Naive B cell (primary cell): Measurements from ENCODE around the gene CPEB1. TPM values are rescaled to one million over a fixed set of nuclear protein-coding genes. Genes with fewer than 3 reads are reported as not detected.

Source experiments
- ATAC-seq, 2 donors: fragments of 150-1000 bp; cut with Tn5 transposase; 2 replicates each; pipeline ENCODE4 v1.10.0; 2021; ENCODE audit warnings: low read depth in 2 of 2, mild to moderate bottlenecking in 2 of 2, moderate library complexity in 2 of 2
- DNase-seq: peaks from one replicate; pipeline ENCODE4 v3.0.0; 2022
- H3K27ac Mint-ChIP-seq, 6 donors: one replicate each; pipeline ENCODE4 v1.8.0; 2020 to 2022; ENCODE audit warnings: mild to moderate bottlenecking in 6 of 6, mixed read lengths in 6 of 6, moderate library complexity in 5 of 6, inconsistent platforms in 2 of 6
- H3K27me3 Mint-ChIP-seq, 3 donors: one replicate each; pipeline ENCODE4 v1.8.0; 2021 to 2022; ENCODE audit warnings: mixed read lengths in 3 of 3, mild to moderate bottlenecking in 1 of 3
- H3K36me3 Mint-ChIP-seq, 2 donors: one replicate each; pipeline ENCODE4 v1.8.0; 2020 to 2022; ENCODE audit warnings: mixed read lengths in 2 of 2, inconsistent platforms in 1 of 2, mild to moderate bottlenecking in 1 of 2
- H3K4me1 Mint-ChIP-seq, 3 donors: one replicate each; pipeline ENCODE4 v1.8.0; 2020 to 2022; ENCODE audit warnings: mixed read lengths in 3 of 3, inconsistent platforms in 1 of 3, mild to moderate bottlenecking in 1 of 3, moderate library complexity in 1 of 3
- H3K4me3 Mint-ChIP-seq, 8 donors: one replicate each; pipeline ENCODE4 v1.8.0; 2020 to 2022; ENCODE audit warnings: mild to moderate bottlenecking in 8 of 8, mixed read lengths in 8 of 8, moderate library complexity in 8 of 8, inconsistent platforms in 2 of 8
- H3K9me3 Mint-ChIP-seq, 7 donors: one replicate each; pipeline ENCODE4 v1.8.0; 2020 to 2022; ENCODE audit warnings: mixed read lengths in 7 of 7, mild to moderate bottlenecking in 5 of 7, inconsistent platforms in 2 of 7, moderate library complexity in 1 of 7
- polyA plus RNA-seq, 6 donors: library from polyadenylated mRNA; unstranded; fragments of 300-500 nt; fragmentation: Illumina TruSeq; gene quantifications; one replicate each; pipeline ENCODE4 v1.2.3, GENCODE V29; 2021; ENCODE audit warnings: low read depth in 6 of 6

The CPEB1 gene
- polyA plus RNA-seq, 6 donors from 2014 or later: 0.09 to 0.24 TPM; not detected in 4

- no peak for DNase-seq
- Mint-ChIP-seq H3K4me3 (no peak overlapping the region), H3K9me3 (peaks cover 0 to 1% (median 0%) of the 10 kb centered on the region in 7 donors), H3K4me1 (no peaks in the 10 kb centered on the region), H3K27ac (no peak overlapping the region), H3K36me3 (no peaks in the 10 kb centered on the region), H3K27me3 (peaks cover 8 to 24% (median 11%) of the 10 kb centered on the region in 3 donors)
- ATAC-seq: no peak
Measured at GRCh38 chr15:82611348-82611747, 35.8 kb downstream of the CPEB1 start.

GRCh38 chr15:82602195-82602594 is 45.0 kb downstream of the CPEB1 start:
- Mint-ChIP-seq H3K36me3 (no peaks in the 10 kb centered on the region), H3K4me1 (no peaks in the 10 kb centered on the region), H3K9me3 (no peaks in the 10 kb centered on the region), H3K4me3 (no peak overlapping the region), H3K27ac (no peak overlapping the region), H3K27me3 (peaks cover 24 to 58% (median 40%) of the 10 kb centered on the region in 3 donors)
- ATAC-seq (no peak), DNase-seq (no peak)

GRCh38 chr15:82599862-82600261 is 47.3 kb downstream of the CPEB1 start:
- Mint-ChIP-seq H3K4me1 (no peaks in the 10 kb centered on the region), H3K9me3 (no peaks in the 10 kb centered on the region), H3K4me3 (no peak overlapping the region), H3K27ac (peak overlapping the region in 1 of 6 donors; percentile 32), H3K36me3 (no peaks in the 10 kb centered on the region), H3K27me3 (peaks cover 28 to 55% (median 46%) of the 10 kb centered on the region in 3 donors)
- no peak for ATAC-seq
- DNase-seq: no peak

DNA sequence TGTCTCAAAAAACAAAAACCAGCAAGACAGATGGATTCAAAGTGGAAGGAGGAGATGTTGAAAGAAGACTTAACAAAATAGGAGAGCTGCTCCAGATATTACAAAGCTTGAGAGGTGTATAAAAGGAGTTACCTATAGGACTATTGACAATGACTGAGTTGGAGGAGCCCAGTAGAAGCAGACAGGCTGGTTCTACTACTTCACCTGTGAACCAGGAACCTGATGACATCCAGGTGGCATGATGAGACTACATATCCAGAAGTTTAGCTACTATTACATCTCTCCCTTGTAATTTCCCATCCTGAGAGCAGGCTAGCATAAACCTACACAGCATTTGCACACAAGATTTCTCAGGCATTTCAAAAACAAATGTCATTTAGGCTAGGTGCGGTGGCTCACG is 49.3 kb downstream of the CPEB1 start:
- H3K4me1 Mint-ChIP-seq: no peaks in the 10 kb centered on the region
- H3K9me3 Mint-ChIP-seq: no peaks in the 10 kb centered on the region
- no peak for ATAC-seq
- H3K4me3 Mint-ChIP-seq: no peak overlapping the region
- H3K36me3 Mint-ChIP-seq: no peaks in the 10 kb centered on the region
- no peak overlapping the region for H3K27ac Mint-ChIP-seq
- peaks cover 37 to 67% (median 61%) of the 10 kb centered on the region in 3 donors for H3K27me3 Mint-ChIP-seq
- no peak for DNase-seq

- no peak overlapping the region for H3K4me3 Mint-ChIP-seq
- no peaks in the 10 kb centered on the region for H3K36me3 Mint-ChIP-seq
- ATAC-seq (no peak), DNase-seq (no peak)
- no peaks in the 10 kb centered on the region for H3K9me3 Mint-ChIP-seq
- H3K27me3 Mint-ChIP-seq: peaks cover 38 to 66% (median 64%) of the 10 kb centered on the region in 3 donors
- H3K4me1 Mint-ChIP-seq: no peaks in the 10 kb centered on the region
- no peak overlapping the region for H3K27ac Mint-ChIP-seq
Measured at GRCh38 chr15:82595766-82596165, 51.4 kb downstream of the CPEB1 start.

GRCh38 chr15:82595203-82595602 is 52.0 kb downstream of the CPEB1 start:
- Mint-ChIP-seq H3K27me3 (peaks cover 36 to 66% (median 64%) of the 10 kb centered on the region in 3 donors), H3K36me3 (no peaks in the 10 kb centered on the region)

GRCh38 chr15:82587805-82588204 is 59.4 kb downstream of the CPEB1 start:
- no peaks in the 10 kb centered on the region for H3K4me1 Mint-ChIP-seq
- H3K4me3 Mint-ChIP-seq: no peak overlapping the region
- ATAC-seq (no peak), DNase-seq (no peak)
- peaks cover 14 to 31% (median 29%) of the 10 kb centered on the region in 3 donors for H3K27me3 Mint-ChIP-seq
- no peaks in the 10 kb centered on the region for H3K36me3 Mint-ChIP-seq
- no peak overlapping the region for H3K27ac Mint-ChIP-seq
- no peaks in the 10 kb centered on the region for H3K9me3 Mint-ChIP-seq

More at GRCh38 chr15:82595203-82595602, 52.0 kb downstream of the CPEB1 start:
- Mint-ChIP-seq H3K9me3 (no peaks in the 10 kb centered on the region), H3K4me3 (no peak overlapping the region), H3K27ac (no peak overlapping the region), H3K4me1 (no peaks in the 10 kb centered on the region)
- ATAC-seq (no peak), DNase-seq (no peak)

GRCh38 chr15:82585072-82585471 is 62.1 kb downstream of the CPEB1 start:
- Mint-ChIP-seq H3K27me3 (peaks cover 18 to 35% (median 33%) of the 10 kb centered on the region in 3 donors), H3K9me3 (no peaks in the 10 kb centered on the region), H3K36me3 (no peaks in the 10 kb centered on the region), H3K4me3 (no peak overlapping the region), H3K4me1 (no peaks in the 10 kb centered on the region), H3K27ac (no peak overlapping the region)
- ATAC-seq (no peak), DNase-seq (no peak)

GRCh38 chr15:82580713-82581112 is 66.5 kb downstream of the CPEB1 start:
- Mint-ChIP-seq H3K36me3 (no peaks in the 10 kb centered on the region), H3K4me1 (no peaks in the 10 kb centered on the region), H3K9me3 (no peaks in the 10 kb centered on the region), H3K27me3 (peaks cover 18 to 38% (median 24%) of the 10 kb centered on the region in 3 donors), H3K27ac (no peak overlapping the region), H3K4me3 (no peak overlapping the region)
- ATAC-seq (no peak), DNase-seq (no peak)

GRCh38 chr15:82575335-82575734 is 71.8 kb downstream of the CPEB1 start:
- Mint-ChIP-seq H3K36me3 (no peaks in the 10 kb centered on the region), H3K4me1 (peaks cover 0 to 7% (median 0%) of the 10 kb centered on the region in 3 donors), H3K27ac (no peak overlapping the region), H3K27me3 (peaks cover 32 to 59% (median 39%) of the 10 kb centered on the region in 3 donors), H3K9me3 (no peaks in the 10 kb centered on the region), H3K4me3 (no peak overlapping the region)
- DNase-seq (no peak), ATAC-seq (no peak)

DNA sequence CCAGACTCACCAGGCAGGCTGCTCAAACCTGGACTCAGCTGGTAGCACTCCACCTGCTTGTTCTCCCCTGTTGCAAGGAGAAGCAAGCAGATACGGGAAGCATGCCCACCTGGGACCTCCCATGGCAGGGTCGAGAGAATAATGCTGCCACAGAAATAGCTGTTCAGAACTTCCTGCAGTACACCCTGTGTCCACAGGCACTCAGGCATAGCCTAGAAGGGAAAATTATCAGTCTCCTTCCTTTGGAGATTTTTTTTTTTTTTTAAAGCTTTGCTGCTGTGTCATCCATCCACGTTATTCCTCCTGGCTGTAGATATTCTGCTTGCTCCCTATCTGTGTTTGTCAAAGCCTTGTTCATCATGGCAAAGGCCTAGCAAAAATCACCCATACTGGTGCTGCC is 74.2 kb downstream of the CPEB1 start:
- no peak for DNase-seq
- Mint-ChIP-seq H3K4me1 (peaks cover 0 to 7% (median 0%) of the 10 kb centered on the region in 3 donors), H3K4me3 (no peak overlapping the region), H3K27ac (no peak overlapping the region), H3K27me3 (peaks cover 40 to 59% (median 52%) of the 10 kb centered on the region in 3 donors), H3K9me3 (no peaks in the 10 kb centered on the region), H3K36me3 (no peaks in the 10 kb centered on the region)
- no peak for ATAC-seq

DNA sequence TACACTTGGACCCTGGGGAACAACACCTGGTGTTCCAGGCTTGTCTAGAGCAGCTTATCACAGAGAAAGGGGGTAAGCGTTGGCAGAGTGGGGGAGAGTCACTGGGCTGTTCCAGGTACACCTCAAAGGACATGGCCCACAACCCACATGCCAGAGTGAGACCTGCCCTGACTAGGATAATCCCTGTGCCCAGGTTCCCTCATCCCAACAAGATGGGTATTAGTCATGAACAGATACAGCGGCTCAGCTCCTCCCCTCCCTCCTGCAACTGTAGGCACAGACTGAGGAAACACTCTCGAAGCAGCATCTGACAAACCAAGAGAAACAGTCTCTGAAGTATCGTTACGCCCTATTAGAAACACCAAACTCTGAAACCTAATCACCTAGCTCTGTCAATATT is 74.9 kb downstream of the CPEB1 start:
- no peaks in the 10 kb centered on the region for H3K36me3 Mint-ChIP-seq
- peaks cover 41 to 66% (median 54%) of the 10 kb centered on the region in 3 donors for H3K27me3 Mint-ChIP-seq
- no peaks in the 10 kb centered on the region for H3K9me3 Mint-ChIP-seq
- DNase-seq (no peak), ATAC-seq (no peak)
- no peak overlapping the region for H3K27ac Mint-ChIP-seq
- H3K4me1 Mint-ChIP-seq: peaks cover 0 to 7% (median 0%) of the 10 kb centered on the region in 3 donors
- H3K4me3 Mint-ChIP-seq: peak overlapping the region in 1 of 8 donors; percentile 20

DNA sequence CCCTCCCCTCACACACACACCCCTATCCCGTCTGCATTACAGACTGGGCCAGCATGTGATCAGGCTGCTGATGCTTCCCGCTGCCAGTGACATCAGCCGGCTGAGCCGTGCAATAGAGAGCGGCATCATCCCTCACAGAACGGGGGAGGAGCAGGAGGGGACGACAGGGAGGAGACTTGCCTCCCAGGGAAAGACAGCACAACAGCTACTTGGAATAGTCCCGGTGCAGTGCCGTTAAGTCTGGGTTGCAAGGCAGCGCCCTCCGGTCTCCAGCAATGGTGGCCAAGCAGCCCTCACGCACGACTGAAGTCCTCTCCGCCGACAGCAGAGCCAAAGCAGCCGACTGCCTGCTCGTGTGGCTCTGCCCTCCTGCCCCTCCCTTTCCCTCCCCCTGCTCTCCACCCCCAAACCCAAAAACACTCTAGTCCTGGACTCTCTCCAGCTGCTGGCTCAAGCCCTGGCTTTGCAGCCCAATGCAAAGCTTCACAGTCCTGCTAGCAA is 75.4 kb downstream of the CPEB1 start:
- no peak for DNase-seq
- Mint-ChIP-seq H3K27ac (no peak overlapping the region), H3K4me3 (peak overlapping the region in 1 of 8 donors; percentile 20), H3K36me3 (no peaks in the 10 kb centered on the region), H3K9me3 (no peaks in the 10 kb centered on the region), H3K27me3 (peaks cover 47 to 71% (median 56%) of the 10 kb centered on the region in 3 donors), H3K4me1 (peaks cover 0 to 7% (median 0%) of the 10 kb centered on the region in 3 donors)
- ATAC-seq: no peak

DNA sequence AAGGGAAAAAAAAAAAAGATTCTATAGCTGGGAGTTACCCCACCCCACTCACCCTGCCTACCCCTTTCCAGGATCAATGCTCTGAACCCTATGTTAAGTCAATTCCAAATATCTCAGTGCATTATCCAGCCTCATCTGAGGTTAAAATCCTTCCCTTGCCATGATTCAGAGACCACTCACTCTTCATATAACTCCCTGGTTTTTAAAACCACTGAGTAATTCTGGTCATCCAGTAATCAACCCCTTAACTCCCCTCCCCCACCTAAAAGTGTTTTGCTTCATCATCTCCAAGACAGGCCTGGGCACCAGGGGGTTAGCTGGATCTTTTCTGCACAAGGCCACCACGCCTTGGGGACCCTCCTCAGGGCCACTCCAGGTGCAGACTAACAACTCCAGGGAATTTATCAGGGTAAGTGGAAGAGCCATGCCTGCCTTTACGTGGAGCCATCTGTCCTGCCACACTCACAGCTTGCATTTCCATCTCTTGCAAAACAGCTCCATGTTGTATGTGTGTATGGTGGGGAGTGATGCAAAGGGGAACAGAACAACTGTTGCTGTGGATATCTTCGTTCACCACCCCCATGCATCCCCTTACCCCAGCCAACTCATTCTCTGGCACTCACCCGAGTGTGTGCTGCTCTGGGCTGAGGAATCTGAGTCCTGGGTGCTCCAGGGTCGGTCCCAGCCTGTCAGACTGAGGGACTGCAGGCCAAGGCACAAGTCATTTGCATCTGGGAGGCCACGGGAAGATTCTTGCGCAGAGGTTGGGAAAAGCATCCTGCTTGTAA is 76.2 kb downstream of the CPEB1 start:
- DNase-seq (no peak), ATAC-seq (no peak)
- H3K27me3 Mint-ChIP-seq: peaks cover 55 to 70% (median 61%) of the 10 kb centered on the region in 3 donors
- no peaks in the 10 kb centered on the region for H3K36me3 Mint-ChIP-seq
- H3K27ac Mint-ChIP-seq: peak overlapping the region in 1 of 6 donors; percentile 49
- no peak overlapping the region for H3K4me3 Mint-ChIP-seq
- no peaks in the 10 kb centered on the region for H3K9me3 Mint-ChIP-seq
- H3K4me1 Mint-ChIP-seq: peaks cover 0 to 7% (median 0%) of the 10 kb centered on the region in 3 donors
